Forelimb muscle (tissue), 1 donor: ENCODE measurements around the gene FUBP1. TPM values are rescaled to one million over a fixed set of nuclear protein-coding genes. Genes with fewer than 3 reads are reported as not detected.
"Not testable (repeated sequence)": the region's sequence is repeated elsewhere in the genome, so short reads cannot be mapped to it uniquely, and the experiment has no call there.

ENCODE experiments used
- DNase-seq: peaks from one replicate; pipeline ENCODE4 v3.0.0-alpha.2; 2013; ENCODE audit warnings: low read depth
- polyA plus RNA-seq: library from polyadenylated mRNA; unstranded; fragments of 120-200 nt; gene quantifications from one replicate; pipeline ENCODE4 v1.2.1, GENCODE V29; 2013; ENCODE audit not compliant: insufficient read length

The FUBP1 gene
- polyA plus RNA-seq, 1 donor, result 174 TPM

DNA sequence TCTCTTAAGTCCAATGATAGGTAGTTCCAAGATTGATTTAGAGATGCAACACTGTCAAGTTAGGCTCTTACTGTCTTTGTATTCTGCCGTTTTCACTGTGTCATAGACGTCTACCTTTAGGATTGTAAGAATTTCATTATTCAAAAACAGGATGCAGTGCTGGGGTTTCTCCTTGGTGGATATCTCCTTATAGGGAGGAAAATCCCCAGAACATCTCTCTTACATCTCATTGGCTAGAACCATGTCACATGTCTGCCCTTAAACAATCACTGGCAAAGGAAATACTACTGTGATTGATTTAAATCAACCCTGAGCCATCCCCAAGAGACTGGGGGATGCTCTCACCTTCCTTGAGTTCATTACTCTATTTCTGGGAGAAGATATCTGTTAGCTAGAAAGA is 10.9 kb upstream of the FUBP1 start:
- DNase-seq, result no peak

DNA sequence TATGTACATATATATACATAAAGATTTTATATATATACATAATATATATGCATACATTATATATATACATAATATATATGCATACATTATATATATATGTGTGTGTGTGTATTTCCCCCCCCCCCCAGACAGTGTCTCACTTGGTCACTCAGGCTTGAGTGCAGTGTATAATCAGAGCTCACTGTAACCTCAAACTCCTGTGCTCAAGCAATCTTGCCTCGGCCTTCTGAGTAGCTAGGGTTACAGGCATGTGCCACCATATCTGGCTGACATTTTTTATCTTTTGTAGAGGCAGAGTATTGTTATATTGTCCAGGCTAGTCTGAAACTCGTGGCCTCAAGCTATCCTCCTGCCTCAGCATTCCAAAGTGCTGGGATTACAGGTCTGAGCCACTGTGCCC is 9.0 kb upstream of the FUBP1 start:
- no peak for DNase-seq

DNA sequence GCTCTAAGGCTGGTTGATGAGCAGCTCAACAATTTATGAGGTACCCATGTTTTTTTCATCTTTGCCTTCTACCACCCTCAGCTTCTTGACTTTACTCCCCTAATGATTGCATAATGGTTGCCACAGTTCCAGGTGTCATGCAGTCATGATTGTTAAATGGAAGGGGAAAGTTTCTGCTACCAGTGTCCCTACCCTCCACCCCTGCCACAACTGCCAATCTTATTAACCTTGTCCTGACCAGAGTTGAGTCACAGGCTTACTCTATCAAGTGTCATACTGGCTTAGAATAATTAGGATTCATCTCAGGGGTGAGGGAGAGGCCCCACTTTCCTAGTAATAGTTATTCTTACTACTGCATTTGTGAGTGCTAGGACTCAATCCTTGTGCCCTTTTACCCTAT is 7.9 kb upstream of the FUBP1 start:
- DNase-seq, result no peak

DNA sequence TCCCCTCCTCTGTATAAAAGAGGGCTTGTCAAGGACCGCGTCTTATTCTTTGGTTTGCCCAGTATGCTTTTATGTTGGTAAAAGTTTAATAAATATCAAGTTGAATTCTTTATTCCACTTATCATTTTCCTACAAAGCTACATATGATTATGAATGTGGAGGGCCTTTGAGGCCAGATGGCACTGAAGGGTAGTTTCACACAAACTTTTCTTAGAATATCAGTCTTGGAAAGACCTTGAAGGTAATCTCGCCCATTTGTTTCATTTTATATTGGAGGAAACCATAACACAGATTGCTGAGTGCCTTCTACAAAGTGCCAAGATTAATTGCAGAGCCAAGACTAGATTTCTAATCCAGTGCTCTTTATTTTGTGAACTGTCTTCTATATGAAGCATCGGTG is 5.8 kb upstream of the FUBP1 start:
- no peak for DNase-seq

DNA sequence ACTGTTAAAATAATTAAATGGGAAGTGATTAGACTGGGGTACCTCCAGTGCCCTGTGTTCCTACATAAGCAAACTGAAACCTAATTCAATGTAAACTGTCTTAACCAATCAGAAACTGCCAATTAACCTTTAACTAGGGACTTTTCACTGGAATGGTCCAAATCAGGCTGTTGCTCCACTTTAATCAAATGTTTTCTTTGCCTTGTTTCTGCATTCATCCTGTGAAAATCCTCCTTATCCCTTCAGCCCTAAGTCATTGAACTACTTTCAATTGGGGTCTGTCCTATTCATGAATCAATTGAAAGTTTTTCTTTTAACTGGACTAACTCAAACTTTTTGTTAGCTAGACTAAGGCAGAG is 5.1 kb upstream of the FUBP1 start:
- no peak for DNase-seq

DNA sequence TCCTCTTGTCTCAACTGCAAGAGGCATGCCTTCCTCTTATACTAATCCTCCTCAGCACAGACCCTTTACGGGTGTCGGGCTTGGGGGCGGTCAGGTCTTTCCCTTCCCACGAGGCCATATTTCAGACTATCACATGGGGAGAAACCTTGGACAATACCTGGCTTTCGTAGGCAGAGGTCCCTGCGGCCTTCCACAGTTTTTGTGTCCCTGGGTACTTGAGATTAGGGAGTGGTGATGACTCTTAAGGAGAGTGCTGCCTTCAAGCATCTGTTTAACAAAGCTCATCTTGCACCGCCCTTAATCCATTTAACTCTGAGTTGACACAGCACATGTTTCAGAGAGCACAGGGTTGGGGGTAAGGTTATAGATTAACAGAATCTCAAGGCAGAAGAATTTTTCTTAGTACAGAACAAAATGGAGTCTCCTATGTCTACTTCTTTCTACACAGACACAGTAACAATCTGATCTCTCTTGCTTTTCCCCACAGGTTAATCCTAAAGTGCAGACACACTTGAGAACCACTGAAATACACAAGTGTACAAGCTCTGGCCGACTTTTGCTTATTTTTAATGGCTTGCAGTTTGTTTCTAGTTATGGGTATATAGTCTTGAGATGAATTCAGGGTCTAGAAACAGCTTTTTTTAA is 4.6 kb upstream of the FUBP1 start:
- not testable (repeated sequence) for DNase-seq

DNA sequence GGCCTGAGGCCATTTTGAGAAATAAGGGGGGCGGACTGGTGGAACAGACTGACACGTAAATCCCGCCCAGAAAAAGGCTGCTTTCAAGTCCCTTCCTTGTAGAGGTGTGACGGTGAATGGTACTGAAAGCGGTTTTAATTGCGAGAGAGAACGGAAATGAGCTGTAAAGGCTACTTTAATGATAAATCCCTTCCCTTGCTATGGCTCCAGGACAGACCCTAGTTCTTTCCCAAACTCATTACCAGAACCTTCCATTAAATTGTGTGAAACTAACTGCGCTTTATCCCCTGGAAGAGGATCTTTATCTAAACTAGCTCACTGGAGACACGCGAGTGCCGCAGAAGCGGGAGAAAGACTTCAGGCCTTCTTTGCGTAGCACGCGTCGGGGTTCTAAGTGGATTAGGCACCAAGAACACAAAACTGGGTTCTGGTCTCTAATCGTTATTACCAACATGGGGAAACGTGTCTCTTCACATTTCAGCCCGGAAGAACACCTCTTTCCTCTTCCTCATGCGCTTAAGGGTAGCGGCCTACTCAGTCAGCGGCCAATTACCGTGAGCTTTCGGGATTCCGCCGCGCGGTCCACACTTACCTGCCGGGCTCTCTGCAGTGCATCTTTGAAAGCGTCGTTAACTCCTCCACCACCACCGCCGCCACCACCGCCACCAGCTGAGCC is 441 bp downstream of the FUBP1 start:
- peak; percentile 89 for DNase-seq

DNA sequence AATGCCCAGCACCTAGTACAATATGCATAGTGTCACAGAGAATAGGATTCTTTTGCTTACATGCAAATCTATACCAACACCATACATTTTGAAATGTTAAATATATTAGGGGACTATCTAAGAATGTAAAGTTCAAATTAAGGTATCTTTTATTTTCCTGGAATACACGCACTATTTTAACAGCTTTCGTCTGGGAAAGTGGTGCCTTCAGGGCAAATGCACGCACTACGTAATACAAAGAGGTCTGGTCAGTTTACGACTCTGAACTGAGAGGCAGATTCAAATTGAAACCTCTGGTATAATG is 931 bp downstream of the FUBP1 start:
- DNase-seq, result no peak

DNA sequence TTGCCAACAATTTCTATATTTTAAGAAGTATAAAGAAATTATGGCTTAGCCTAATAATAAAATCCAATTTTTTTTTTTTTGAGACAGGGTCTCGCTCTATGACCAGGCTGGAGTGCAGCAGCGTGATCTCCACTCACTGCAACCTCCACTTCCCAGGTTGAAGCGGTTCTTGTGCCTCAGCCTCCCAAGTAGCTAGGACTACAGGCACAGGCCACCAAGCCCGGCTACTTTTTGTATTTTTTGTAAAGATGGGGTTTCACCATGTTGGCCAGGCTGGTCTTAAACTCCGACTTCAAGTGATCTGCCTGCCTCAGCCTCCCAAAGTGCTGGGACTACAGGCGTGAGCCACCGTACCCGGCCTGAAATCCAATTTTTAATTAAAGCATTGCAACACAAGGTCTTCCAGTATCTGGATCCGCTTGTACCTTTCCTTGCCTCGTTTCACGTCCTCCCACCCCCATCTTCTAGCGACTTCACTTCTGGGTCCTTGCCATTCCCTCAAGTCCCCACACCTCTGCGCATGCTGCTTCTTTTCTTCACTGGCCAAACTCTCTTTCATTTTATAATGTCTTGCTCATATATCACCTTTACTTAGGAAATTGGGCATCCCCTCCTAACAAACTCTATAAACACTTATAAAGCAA is 2.3 kb downstream of the FUBP1 start:
- no peak for DNase-seq

DNA sequence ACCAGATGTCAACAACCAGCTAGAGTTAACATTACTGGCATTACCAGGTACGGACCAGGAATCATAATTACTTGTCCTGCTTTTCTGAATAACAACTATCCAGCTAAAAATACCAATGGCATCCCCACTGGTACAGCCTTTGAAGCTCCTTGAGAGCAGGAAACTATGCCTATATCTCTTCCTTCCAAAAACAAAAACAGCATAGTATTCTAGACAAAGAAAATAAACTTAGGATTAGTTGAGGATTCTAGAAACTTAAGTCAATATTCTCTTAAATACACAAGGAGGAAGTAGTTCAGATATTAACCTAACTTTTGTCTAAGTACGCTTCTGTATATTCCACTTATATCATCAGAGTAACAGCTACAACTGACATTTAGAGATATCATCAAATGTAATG is 3.0 kb downstream of the FUBP1 start:
- DNase-seq, result no peak

DNA sequence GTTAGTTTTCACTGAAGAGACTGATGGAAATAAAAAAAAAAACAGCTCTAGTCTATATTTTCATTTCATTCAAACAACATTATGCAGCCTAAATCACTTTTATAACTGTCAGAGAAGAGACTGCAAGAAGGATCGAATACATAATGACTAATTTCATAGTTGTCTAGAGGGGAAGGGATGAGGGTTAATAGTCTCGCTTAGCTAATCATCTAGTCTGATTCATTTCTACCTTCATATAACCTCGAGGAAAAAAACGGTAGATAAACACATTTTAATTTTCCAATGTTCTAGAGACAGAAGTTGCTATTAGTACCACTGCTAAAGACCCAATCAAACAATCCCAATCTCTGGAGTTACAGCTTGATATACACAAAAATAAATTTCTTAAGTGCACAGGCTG is 3.5 kb downstream of the FUBP1 start:
- DNase-seq, result no peak

DNA sequence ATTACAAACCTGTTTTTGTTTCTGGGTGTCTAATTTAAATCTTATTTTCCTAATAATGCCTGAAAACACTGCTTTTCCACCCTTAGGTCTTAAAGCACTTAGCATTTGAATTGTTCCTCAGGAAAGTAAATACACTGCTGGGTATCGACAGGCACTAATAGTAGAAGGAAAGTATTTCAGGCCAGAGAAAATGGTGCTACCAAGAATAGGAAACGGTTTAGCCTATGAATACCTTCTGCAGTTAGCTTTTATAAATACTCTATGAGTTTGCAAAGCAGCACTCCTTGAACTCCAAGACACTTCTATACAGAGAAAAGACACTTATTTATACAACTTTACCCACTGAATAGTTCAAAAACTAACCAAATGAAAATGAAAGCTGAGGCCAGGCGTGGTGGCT is 6.8 kb downstream of the FUBP1 start:
- DNase-seq, result no peak

DNA sequence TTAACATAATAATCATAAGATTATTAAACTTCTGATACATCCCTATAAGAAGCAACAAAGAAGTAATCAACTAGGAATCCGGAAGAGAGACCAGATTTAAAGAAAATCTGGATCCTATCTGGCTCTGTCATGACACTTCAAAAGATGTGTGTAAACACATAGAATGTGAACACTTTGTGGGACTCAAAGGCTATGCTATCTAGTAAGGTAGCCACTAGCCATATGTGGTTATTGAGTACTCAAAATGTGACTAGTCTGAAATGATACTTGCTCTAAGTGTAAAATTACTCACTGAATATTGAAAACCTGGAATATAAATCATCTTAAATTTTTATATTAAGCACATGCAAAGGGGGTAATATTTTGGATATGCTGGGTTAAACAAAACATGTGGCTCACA is 8.7 kb downstream of the FUBP1 start:
- no peak for DNase-seq

DNA sequence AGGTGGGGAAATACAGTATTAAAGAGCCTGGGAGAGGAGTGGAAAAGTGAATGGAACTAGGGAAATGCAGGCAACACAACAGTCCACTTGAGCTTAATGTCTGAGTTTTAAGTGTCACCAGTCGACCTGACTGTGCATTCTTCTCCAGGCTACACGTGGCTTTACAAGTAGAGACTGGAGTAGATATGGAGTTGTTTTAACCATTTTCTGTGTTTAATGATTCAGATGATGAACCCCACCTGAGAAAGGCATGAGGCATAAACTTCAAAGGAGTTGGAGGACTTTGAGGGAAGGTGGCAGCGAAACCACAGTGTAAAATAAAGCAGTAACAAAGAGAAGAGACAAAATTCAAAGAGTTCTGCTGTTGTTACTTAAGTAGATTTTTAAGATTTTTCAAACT is 12.6 kb downstream of the FUBP1 start:
- no peak for DNase-seq

DNA sequence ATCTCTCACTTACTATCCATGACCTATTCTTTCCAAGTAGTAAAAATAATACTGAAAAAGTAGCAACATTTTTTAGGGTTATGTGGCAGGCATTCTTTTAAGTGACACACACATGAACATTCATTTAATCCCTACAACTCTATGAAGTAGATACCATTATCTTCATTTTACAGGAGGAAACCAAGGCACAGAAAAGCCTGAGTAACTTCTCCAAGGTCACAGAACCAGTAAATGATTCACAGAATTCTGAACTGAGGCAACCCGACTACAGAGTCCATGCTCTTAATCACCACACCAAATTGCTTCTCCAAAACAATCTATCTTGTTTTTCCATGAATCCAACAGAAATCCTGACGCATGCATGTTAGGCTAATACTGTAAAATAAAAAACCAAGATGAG is 17.5 kb downstream of the FUBP1 start:
- no peak for DNase-seq

DNA sequence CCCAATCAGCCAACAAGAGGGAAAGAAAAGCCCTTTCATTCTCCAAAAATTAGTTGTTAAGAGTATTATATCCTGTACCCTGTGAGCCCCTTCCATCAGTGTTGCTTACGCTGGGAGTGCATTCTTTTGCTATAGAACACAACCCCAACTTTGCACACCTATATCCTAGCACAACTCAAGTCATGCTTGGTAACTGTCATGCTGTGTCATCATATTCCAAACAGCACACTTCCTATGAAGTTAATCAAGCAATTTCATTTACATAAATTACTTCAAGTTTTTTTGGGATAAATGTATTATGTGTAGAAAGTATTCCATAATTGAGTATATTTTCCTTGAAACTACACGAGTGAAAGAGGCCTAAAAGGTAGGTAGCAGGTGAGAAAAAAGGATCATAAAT is 20.0 kb downstream of the FUBP1 start:
- no peak for DNase-seq

DNA sequence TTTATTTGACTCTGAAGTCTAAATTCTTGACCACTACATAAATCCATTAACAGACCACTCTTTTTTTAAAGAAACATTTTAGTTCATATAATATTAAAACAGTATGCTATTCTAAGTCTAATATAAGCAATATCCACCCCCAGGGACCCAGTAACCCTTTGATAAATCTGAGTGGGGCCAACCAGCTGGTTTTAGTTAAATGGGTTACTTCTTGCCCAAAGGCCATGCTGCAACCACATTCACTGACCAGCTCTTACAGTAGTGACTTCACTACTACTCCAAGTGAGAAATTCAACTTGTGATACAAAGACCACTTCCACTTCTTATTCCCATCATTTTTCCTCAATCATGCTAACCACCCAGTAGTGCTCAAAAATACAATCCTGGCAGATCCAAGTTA is 20.5 kb downstream of the FUBP1 start:
- DNase-seq, result no peak

DNA sequence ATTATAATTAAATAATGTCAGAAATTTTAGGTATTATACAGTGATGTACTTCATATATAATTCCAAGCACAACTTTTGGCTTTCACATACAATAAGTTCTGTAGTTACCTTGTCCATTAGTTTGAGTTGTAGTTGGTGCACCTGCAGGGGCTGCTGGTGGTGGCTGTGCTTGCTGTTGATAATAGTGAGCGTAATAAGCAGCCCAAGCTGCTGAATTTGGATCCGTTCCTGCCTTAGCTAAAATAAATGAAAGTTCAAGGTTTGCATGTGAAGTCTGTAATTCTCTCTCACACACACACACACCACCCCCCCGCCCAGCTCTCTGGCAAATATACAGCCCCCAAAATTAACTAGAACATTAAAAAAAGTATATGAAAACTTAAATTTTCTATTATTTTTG is 22.4 kb downstream of the FUBP1 start:
- no peak for DNase-seq

DNA sequence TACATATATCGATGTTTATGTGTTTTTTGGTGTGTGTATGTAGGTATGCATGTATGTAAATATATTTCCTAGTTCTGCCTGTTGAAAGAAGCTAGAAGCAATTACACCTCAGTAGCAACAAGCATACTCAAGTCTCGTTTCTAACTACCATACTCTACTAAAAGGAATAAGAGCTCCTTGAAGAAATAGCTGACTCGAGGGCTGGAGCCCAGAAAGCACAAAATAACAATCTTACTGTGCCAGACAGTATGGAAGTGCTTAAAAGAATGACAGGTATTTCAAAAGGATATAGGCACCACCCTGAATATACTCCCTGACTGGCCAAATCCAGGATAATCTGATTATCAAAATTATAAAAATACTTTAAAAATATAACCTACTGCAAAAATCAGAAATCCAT is 23.2 kb downstream of the FUBP1 start:
- no peak for DNase-seq

DNA sequence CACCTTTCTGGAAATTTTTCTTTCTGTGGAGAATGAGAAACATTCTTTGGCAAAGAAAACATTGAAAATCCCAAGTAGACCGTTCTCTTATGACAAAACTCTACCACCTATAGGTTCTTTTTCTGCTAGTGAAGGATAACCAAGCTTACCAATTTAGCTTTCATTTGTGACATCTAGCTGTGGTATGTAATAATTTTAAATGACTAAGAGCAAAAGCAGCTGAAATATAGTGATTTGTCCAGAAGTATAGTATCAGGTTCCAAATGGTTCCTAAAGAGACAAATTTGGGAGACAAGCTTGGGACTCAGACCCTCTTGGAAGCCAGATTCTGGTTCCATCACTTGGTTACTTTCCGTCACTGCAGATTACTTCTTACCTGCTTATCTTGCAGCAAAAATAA is 24.4 kb downstream of the FUBP1 start:
- DNase-seq, result no peak

DNA sequence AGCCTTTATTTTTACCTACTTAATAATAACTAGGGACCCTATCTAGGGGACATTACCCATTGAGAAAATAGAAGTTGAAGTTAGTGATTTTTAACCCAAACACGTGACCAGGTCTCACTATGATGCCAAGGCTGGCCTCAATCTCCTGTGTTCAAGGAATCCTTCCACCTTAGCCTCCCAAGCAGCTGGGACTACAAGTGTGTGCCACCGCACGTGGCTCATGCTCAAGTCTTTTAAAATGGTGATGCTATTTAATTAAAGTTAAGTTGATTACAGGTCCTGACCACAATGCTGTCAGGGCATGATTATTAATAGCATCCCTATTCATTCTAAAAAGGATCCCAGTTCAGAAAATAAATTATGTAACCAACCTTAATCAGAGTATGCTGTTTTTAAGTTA is 25.0 kb downstream of the FUBP1 start:
- DNase-seq, result no peak

DNA sequence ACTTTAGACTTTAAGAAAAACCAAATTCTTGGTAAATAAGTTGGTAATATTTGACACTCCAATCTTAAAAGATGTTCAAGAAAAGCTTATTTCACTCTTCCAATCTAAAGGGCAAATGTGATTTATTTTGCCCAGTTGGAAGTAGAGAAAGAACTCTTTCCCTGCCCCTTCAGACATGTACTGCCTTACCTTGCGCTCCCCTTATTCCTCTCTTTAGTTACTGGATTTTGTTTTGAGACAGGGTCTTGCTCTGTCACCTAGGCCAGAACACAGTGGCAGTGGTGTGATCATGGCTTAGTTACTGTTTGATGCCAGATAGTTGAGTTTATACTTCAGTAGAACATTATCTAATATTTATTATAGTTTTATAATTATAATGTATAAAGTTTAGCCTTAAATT is 27.5 kb downstream of the FUBP1 start:
- DNase-seq, result no peak

DNA sequence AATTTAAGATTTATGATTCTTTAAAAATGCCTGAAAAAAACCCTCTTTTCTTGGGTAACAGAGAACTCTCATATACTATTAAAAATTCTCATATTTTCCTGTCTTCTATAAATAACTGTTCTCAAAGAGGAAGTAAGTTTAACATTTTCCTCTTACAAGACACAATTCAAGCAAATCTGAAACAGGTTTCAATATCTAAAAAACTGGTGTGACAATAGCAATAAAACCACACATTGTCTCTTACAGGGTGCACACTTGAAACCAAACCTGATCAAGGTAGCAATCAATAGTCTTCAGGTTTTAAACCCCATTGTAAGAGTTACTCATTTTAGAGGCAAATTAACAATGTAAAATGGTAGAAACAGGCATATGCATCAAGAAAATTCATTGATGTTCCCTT is 28.0 kb downstream of the FUBP1 start:
- DNase-seq, result no peak
